Measurements from ENCODE around the gene CCDC148.
"Not testable (repeated sequence)": the region's sequence is repeated elsewhere in the genome, so short reads cannot be mapped to it uniquely, and the experiment has no call there.

Gene CCDC148

GRCh38 chr2:158291544-158292180 lies 164.9 kb downstream of the CCDC148 start:
- no peak for DNase-seq (ENCODE audit: low read depth in 2 of 2)

DNA sequence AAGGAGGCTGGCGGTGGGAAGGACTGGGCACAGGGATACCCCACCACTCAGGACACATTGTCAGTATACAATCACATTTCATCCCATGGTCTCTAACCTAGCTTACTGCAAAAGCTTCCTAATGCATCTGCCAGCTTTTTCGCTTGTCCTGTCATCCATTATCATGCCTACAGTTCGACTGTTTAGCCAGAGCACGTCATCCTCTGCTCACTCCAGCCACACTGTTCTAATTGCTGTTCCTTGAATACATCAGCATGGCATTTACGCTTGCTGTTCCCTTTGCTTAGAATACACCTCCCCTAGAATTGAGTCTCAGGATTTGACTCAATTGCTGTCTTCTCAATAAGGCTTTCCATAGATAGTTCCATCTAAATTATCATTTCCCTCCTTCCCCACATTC lies 166.3 kb downstream of the CCDC148 start:
- DNase-seq (ENCODE audit: low read depth in 2 of 2) = no peak

DNA sequence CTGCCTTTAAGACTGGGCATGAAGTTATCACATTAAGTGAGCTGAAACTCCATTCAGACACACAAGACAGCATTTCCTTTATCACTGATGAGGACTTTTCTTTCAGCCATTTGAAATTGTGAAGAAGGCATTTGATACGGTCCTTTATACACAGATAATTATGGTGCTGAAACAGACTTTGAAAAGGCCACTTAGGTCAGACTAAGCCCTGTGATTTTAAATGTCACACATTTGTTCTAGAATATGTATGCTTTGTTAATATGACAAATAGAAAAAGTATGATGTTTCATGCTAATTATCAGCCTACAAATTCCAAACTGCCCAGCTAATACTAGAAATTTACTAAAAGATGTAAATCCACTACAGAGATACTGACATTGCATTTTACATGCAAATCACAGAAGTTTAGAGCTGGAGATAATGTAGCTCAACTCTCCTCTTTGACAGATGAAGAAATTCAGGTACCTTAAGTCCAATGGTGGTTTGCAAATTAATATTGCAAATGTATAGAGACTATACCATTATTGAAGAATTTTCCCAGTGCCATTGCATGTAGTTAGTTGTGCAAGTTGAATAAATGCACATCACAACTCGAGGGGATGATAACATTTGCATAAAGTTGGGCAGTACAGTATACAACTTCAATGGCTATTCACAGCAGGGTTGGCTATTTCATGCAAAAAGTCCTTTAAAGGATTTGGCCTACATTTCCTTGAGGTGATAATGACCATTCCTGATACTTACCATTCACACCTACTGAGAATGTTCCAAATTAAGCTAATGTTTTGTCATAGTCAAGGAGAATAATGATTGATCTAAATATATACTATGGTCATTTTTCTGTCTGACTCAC lies 179.7 kb downstream of the CCDC148 start:
- no peak for DNase-seq (ENCODE audit: low read depth in 2 of 2)

- DNase-seq (ENCODE audit: low read depth in 2 of 2) = no peak
These were observed 182.8 kb downstream of the CCDC148 start for GRCh38 chr2:158273791-158274190.

- DNase-seq (ENCODE audit: low read depth in 2 of 2) = no peak
These were observed 186.0 kb downstream of the CCDC148 start for GRCh38 chr2:158270536-158270935.

- DNase-seq (ENCODE audit: low read depth in 2 of 2) = no peak
These were observed 187.4 kb downstream of the CCDC148 start for GRCh38 chr2:158269143-158269542.

DNA sequence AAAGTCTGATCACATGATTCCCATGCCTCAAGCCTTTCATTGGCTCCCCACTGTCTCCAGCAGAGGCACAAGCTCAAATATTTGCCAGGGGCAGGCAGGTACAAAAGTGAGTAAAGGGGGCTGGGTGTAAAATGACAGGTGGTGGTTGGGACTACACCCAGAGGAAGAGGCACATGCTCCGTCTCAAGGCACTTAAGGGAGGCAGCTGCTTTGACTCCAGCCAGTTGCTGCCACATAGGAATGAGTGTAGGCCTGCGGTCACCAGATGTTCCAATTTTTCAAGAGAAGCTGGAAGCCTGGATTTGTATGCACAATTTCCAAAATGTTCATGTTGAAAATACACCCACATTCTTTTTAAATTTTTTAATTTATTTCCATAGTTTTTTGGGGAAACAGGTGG lies 190.4 kb downstream of the CCDC148 start:
- DNase-seq (ENCODE audit: low read depth in 2 of 2) = no peak

DNA sequence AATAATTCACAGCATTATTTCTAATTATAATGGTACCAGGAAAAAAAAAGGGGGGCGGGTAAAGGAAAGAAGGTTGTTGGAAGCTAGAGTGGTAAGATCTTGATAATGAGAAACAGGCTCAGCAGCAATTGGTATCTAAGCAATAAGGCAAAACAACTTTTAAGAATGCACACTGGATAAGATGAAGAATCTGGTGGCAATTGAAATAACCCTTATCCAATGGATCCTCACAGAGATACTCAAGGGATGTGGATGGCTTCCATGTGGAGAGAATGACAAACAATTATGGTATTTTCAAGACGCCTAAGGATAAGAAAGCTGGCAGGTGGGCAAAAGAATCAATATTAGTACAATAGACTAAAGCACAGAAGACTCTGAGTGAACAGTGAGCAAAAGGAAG lies 201.3 kb downstream of the CCDC148 start:
- DNase-seq (ENCODE audit: low read depth in 2 of 2) = no peak

GRCh38 chr2:158253170-158253569 lies 203.4 kb downstream of the CCDC148 start:
- DNase-seq (ENCODE audit: low read depth in 2 of 2) = no peak

GRCh38 chr2:158251356-158251755 lies 205.2 kb downstream of the CCDC148 start:
- DNase-seq (ENCODE audit: low read depth in 2 of 2) = no peak

- DNase-seq (ENCODE audit: low read depth in 2 of 2) = no peak
These were observed 213.2 kb downstream of the CCDC148 start for GRCh38 chr2:158243392-158243791.

- no peak for DNase-seq (ENCODE audit: low read depth in 2 of 2)
These were observed 214.3 kb downstream of the CCDC148 start for GRCh38 chr2:158242280-158242679.

- DNase-seq (ENCODE audit: low read depth in 2 of 2) = no peak
These were observed 215.6 kb downstream of the CCDC148 start for GRCh38 chr2:158240975-158241374.

DNA sequence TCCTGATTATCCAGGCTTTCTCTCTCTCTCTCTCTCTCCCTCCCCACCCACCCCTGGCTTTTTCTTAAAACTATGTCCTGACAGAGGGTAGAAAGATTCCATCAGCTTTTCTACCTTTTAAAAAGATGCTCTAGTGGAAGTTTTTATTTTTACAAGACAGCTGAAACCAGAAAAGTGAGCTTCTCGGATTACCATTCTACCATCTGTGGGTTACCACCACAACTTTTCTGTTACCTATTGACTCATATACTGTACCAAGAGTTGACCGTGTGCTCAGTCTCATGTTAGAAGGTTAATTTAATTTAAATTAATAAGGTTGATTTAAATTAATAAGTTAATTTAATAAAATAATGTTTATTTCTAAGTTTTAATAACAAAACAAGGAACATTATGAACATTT lies 217.3 kb downstream of the CCDC148 start:
- no peak for DNase-seq (ENCODE audit: low read depth in 2 of 2)

DNA sequence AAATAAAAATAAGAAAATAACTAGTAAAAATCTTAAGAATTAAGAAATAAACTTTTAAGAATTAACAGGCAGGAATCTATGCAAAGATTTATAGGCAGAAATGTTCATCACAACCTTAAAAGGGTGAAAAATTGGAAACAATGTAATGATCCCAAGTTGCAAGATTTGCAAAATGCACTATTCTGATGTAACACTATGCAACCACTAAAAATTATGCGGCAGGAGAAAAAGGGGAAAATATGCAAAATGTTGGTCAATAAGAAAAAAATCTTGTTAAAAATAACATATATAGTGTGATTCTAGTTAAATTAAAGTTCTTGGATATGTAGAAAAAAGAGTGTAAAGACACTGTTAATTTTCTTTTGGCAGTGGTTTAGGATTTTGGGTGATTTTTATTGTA lies 222.1 kb downstream of the CCDC148 start:
- no peak for DNase-seq (ENCODE audit: low read depth in 2 of 2)

- DNase-seq (ENCODE audit: low read depth in 2 of 2) = no peak
These were observed 224.1 kb downstream of the CCDC148 start for GRCh38 chr2:158232476-158232875.

- DNase-seq (ENCODE audit: low read depth in 2 of 2) = no peak
These were observed 227.5 kb downstream of the CCDC148 start for GRCh38 chr2:158228943-158229508.

DNA sequence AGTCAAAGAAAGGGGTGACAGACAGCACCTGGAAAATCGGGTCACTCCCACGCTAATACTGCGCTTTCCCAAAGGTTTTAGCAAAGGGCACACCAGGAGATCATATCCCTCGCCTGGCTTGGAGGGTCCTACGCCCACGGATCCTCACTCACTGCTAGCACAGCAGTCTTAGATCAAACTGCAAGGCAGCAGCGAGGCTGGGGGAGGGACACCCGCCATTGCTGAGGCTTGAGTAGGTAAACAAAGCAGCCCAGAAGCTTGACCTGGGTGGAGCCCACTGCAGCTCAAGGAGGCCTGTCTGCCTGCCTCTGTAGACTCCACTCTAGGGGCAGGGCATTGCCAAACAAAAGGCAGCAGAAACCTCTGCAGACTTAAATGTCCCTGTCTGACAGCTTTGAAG lies 233.5 kb downstream of the CCDC148 start:
- not testable (repeated sequence) for DNase-seq (ENCODE audit: low read depth in 2 of 2)

DNA sequence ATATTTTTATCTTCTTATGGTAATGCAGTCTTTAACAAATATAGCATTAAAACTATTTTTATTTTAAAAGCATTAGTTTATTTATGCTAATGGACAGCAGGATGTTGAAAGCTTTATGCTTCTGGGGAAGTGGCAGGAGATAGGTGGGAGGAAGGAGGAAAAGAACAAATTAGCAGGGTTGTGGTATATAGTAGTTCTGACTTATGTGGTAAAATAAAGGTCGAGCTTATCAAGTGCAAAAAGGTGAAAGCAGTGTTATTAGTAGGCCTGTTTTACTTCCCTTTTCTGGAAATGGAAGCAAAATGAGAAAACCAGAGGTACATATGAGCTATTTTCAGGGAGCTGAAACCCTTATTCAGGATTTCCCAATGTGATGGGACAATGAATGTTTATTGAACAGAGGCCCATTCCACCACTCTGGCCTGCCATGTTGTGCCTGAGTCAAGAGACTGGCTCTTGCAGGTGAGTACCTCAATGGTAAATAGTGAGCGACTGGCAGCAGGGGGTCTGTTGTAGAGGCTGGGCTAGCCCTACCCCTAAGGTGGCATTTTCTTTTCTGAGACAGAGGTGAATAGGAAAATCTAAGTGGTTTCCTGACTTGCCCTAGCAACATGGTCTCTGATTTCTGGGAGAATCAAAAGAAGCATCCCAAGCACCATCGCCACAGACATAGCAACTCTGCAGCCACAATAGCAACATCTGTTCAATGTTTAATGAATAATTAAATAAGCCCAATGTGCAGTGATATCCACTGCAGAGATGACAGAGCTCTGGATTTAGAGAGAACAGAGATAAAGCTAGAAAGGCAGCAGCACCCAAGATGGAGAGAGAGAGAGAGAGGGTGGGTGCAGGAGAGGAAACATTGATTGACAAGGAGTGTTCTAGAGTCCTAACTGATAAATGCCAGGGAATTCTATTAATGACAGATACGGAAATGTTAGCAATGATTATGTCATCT lies 235.2 kb downstream of the CCDC148 start:
- DNase-seq (ENCODE audit: low read depth in 2 of 2) = no peak

GRCh38 chr2:158217593-158217992 lies 239.0 kb downstream of the CCDC148 start:
- DNase-seq (ENCODE audit: low read depth in 2 of 2) = no peak

- DNase-seq (ENCODE audit: low read depth in 2 of 2) = no peak
These were observed 242.1 kb downstream of the CCDC148 start for GRCh38 chr2:158214431-158214830.

DNA sequence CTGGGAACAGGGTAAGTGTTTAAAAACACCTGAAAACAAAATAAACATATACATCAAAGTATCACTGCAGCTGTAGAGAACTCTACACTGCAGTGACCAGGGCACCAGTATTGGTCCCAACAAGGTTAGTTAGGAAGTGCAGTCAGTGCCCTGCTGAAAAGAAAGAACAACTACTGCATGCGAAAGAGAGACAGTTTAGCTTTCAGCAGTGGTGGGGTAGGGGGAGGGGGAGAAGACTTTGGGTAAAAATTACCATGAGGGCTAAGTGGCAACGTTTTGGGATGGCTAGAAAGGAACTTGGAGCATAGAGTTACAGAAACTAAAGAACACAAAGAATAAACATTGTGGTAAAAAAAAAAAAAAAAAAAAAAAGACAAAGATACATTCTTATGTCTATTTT lies 242.8 kb downstream of the CCDC148 start:
- no peak for DNase-seq (ENCODE audit: low read depth in 2 of 2)
